Effector memory CD4-positive, alpha-beta T cell (primary cell): ENCODE measurements around the gene CHRM4.
A peak's percentile ranks its signal among the peaks of the same experiment; 100 is the strongest.

Experiments used
- DNase-seq, 3 donors: peaks; one replicate each; pipeline ENCODE4 v3.0.0-alpha.2; 2020
- H3K27ac ChIP-seq: 2 replicates; pipeline ENCODE4 v1.7.0; 2013; ENCODE audit warnings: mild to moderate bottlenecking, low read length, moderate library complexity; ENCODE audit not compliant: insufficient read depth, poor library complexity, severe bottlenecking
- H3K27me3 ChIP-seq: replicated peaks from 2 replicates; pipeline ENCODE4 v1.7.0; 2013; ENCODE audit warnings: mild to moderate bottlenecking, low read length; ENCODE audit not compliant: insufficient read depth, control insufficient read depth, poor library complexity, severe bottlenecking
- H3K36me3 ChIP-seq: 2 replicates; pipeline ENCODE4 v1.7.0; 2013; ENCODE audit warnings: mild to moderate bottlenecking, low read length, moderate library complexity; ENCODE audit not compliant: control insufficient read depth, insufficient read depth
- H3K4me1 ChIP-seq: 2 replicates; pipeline ENCODE4 v1.7.0; 2013; ENCODE audit warnings: low read length, mild to moderate bottlenecking; ENCODE audit not compliant: control insufficient read depth, insufficient read depth, poor library complexity, severe bottlenecking
- H3K4me3 ChIP-seq: 2 replicates; pipeline ENCODE4 v1.7.0; 2013; ENCODE audit warnings: low read length, low read depth, mild to moderate bottlenecking; ENCODE audit not compliant: insufficient read depth, poor library complexity, severe bottlenecking
- H3K9me3 ChIP-seq: 2 replicates; pipeline ENCODE4 v1.7.0; 2013; ENCODE audit warnings: mild to moderate bottlenecking, low read length, moderate library complexity; ENCODE audit not compliant: control insufficient read depth

Gene CHRM4

DNA sequence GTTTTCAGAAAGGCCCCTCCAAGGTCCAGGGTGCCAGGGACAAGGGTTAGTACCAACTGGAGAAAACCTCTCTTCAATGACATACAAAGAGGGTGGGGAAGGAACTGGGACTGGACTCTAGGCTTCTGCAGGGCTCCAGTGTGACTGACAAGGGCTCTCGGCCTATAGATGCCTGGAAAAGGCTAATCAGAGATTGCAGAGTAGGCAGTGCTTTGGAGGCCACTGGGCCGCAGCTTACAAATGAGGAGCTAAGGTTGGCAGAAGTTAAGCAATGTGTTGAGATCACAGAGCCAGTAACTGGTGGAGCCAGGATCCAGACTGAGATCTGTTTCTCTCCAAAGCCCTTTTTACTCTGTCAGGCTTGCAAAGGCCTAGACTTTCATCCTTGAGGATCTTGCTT lies 51.8 kb downstream of the CHRM4 start:
- no peaks in the 10 kb centered on the region for H3K27me3 ChIP-seq
- H3K4me3 ChIP-seq = no peak overlapping the region
- H3K9me3 ChIP-seq = no peaks in the 10 kb centered on the region
- no peak overlapping the region for H3K27ac ChIP-seq
- no peak for DNase-seq
- peaks cover 28% of the 10 kb centered on the region for H3K4me1 ChIP-seq
- H3K36me3 ChIP-seq = no peaks in the 10 kb centered on the region

DNA sequence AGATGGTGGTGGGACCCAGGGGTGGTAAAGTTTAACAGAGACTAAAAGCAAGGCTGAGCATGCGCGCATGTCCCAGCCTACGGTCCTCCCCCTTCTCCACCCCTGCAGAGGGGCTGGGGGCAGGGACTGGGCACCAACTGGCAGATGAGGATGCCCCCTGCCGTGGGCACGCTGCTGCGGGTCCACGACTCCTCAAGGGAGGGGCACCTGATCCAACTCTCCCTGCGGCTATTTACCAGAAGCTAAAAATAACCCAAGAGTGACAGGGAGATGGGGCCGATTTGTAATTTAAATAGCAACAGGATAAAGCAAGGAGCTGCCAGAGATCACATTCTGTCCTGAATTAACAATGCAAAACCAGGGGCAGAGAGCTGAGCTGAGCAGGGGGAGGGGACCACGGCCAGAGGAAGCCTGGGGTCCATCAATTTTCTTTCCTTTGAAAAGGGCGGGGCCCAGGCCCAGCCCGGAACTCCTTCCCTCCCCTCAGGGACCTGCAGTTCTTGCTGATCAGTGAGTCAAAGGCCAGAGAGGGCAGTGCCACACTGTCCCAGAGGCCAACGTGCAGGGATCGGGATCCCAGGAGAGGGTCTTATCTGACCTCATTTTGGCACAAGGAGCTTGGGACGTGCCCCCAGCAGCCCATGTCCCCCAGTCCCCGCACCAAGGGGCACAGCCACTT lies 52.4 kb downstream of the CHRM4 start:
- H3K27ac ChIP-seq = no peak overlapping the region
- H3K4me1 ChIP-seq = peaks cover 31% of the 10 kb centered on the region
- H3K36me3 ChIP-seq = no peaks in the 10 kb centered on the region
- no peaks in the 10 kb centered on the region for H3K9me3 ChIP-seq
- no peak overlapping the region for H3K4me3 ChIP-seq
- H3K27me3 ChIP-seq = no peaks in the 10 kb centered on the region
- no peak for DNase-seq

DNA sequence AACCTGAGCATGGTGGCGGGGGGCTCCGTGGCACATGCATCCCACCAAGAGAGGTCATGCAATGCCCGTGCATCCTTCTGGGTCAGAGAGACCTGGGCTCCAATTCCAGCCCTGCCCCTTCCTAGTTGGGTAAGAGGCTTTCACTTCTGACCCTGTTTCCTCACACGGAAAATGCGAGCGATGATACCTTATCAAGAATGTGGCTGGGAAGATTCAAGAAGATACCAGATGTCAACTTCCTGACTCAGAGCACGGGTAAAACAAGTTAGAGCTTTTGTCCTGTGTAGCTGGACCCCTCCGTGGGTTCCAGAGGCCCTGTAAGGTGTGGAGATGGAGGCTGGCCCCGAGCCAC lies 53.0 kb downstream of the CHRM4 start:
- H3K9me3 ChIP-seq = no peaks in the 10 kb centered on the region
- H3K4me1 ChIP-seq = peaks cover 36% of the 10 kb centered on the region
- no peak for DNase-seq
- H3K27me3 ChIP-seq = no peaks in the 10 kb centered on the region
- no peak overlapping the region for H3K27ac ChIP-seq
- no peaks in the 10 kb centered on the region for H3K36me3 ChIP-seq
- H3K4me3 ChIP-seq = no peak overlapping the region

DNA sequence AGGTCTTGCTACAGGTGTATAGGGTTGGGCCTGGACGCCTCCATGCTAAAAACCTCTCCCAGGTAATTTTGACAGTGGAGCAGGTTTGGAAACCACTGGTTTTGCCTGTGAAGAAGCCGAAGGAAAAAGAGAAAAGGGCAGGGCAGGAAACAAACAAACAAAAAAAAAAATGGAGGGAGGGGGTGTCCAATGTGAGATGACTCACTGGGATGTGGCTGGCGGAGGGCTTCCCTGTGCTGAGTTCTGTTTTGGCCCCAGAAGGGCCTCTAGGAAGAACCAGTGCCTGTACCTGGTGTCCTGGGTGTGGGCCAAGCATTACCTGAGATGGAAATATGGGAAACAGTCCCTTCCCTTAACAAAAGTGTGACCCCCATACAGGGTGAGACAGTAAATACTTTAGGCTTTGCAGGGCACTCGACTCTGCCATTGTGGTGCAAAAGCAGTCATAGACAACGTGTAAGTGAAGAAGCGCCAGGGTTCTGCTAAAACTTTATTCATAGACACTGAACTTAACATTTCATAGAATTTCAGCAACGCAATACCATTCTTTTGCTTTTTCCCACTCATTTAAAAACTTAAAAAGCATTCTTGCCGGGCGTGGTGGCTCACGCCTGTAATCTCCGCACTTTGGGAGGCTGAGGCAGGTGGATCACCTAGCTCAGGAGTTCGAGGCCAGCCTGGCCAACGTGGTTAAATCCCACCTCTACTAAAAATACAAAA lies 53.8 kb downstream of the CHRM4 start:
- H3K27me3 ChIP-seq = no peaks in the 10 kb centered on the region

DNA sequence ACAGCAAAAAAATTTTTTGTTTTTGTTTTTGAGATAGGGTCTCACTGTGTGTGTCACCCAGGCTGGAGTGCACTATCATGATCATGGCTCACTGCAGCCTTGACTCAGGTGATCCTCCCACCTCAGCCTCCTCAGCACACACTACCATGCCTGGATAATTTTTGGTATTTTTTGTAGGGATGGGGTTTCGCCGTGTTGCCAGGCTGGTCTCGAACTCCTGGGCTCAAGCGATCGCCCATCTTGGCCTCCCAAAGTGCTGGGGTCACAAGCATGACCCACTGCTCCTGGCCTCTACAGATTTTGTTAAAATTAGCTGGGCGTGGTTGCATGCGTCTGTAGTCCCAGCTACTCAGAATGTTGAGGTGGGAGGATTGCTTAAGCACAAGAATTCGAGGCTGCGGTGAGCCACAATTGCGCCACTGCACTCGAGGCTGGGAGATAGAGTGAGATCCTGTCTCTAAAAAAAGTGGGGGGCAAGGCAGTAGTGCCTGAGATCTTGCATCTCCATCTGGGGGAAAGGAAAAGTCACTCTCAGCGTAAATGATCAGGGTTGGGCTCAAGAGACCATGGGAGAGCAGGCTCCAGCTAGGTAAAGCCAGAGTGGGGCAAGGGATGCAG lies 54.9 kb downstream of the CHRM4 start:
- H3K9me3 ChIP-seq = no peaks in the 10 kb centered on the region
- no peaks in the 10 kb centered on the region for H3K36me3 ChIP-seq
- H3K27me3 ChIP-seq = no peaks in the 10 kb centered on the region
- no peak overlapping the region for H3K27ac ChIP-seq
- H3K4me3 ChIP-seq = no peak overlapping the region
- peaks cover 36% of the 10 kb centered on the region for H3K4me1 ChIP-seq
- no peak for DNase-seq

More for the DNA sequence above, 53.8 kb downstream of the CHRM4 start:
- Histone ChIP-seq H3K9me3 (no peaks in the 10 kb centered on the region), H3K4me3 (no peak overlapping the region), H3K36me3 (no peaks in the 10 kb centered on the region), H3K4me1 (peaks cover 37% of the 10 kb centered on the region), H3K27ac (no peak overlapping the region)
- DNase-seq = no peak

DNA sequence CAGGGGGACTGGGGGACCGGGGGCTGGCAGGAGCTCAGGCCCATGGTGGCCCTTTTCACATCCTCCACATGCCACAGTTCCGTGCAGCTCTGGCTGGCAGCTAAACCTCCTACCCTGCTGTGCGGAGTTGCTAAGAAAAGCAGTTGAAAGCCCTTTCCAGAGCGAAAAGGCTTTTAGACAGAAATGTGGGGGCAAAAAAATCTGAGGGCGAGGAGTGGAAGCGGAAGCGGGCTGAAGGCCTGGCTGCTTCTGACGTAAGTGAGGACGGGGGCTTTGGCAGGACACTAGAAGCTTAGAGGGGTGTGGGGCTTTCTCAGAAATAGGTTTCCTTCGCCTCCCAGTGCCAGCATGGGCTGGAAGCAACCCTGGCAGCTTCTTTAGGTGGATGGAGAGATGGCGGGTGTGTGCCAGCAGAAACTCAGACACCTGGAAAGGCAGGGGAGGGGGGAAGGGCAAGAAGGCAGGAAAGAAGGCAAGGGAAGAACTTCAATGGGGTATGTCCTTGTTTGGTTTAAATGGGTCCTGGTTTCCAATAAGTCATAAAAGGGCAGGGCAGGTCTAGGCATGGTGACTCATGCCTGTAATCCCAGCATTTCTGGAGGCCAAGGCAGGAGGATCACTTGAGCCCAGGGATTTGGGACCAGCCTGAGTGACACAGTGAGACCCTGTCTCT lies 55.5 kb downstream of the CHRM4 start:
- Histone ChIP-seq H3K27me3 (no peaks in the 10 kb centered on the region), H3K36me3 (no peaks in the 10 kb centered on the region), H3K9me3 (no peaks in the 10 kb centered on the region), H3K4me3 (no peak overlapping the region), H3K4me1 (peaks cover 39% of the 10 kb centered on the region), H3K27ac (no peak overlapping the region)
- DNase-seq = no peak

DNA sequence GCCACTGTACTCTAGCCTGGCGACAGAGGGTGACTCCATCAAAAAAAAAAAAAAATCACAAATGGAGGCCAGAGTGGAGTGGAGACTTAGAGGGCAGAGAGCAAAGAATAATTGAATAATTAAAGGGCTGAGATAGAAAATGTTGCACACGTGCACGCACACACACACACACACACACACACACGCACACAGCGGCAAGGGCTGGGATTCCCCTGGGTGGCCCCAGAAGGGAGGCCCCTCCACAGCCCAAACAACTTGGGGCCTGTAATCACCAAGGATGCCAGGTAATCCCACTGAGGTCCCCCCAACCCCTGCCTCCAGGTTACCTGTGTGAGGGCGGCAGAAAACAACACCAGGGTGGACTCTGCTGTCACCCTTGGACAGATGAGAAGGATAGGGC lies 56.3 kb downstream of the CHRM4 start:
- H3K4me3 ChIP-seq = no peak overlapping the region
- no peaks in the 10 kb centered on the region for H3K36me3 ChIP-seq
- H3K9me3 ChIP-seq = no peaks in the 10 kb centered on the region
- no peak for DNase-seq
- H3K27me3 ChIP-seq = no peaks in the 10 kb centered on the region
- no peak overlapping the region for H3K27ac ChIP-seq
- H3K4me1 ChIP-seq = peaks cover 47% of the 10 kb centered on the region

DNA sequence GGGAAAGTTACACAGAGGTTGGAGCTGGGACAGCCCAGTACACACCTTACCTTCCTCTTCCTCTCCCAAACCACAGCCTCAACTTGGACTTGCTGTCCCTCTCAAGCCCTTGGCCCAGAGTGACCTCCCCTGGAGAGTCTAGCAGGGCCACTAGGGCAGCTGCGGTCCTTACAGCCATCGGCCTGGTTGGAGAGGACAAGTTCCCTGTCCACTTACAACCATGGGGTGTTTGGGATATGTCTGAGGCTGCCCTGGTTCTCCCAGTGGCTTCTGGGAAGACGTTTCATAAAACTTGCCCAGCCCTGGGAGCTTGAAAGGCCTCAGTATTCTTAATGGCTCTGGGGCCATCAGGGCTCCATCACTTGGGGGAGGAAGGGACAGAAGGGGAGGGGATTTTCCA lies 57.4 kb downstream of the CHRM4 start:
- H3K27me3 ChIP-seq = no peaks in the 10 kb centered on the region

More for the DNA sequence above, 57.4 kb downstream of the CHRM4 start:
- peak overlapping the region; percentile 68 for H3K4me3 ChIP-seq
- no peaks in the 10 kb centered on the region for H3K9me3 ChIP-seq
- no peaks in the 10 kb centered on the region for H3K36me3 ChIP-seq
- H3K4me1 ChIP-seq = peaks cover 56% of the 10 kb centered on the region
- DNase-seq = no peak
- peak overlapping the region; percentile 61 for H3K27ac ChIP-seq
